HepG2 (cell line): Measurements from ENCODE around the gene GSTM2. TPM values are rescaled to one million over a fixed set of nuclear protein-coding genes. Genes with fewer than 3 reads are reported as not detected.

Source experiments
- BCL6 ChIP-seq: IDR thresholded peaks from 2 replicates; pipeline ENCODE4 v1.6.1; 2016; ENCODE audit warnings: missing genetic modification reagents, missing compliant biosample characterization
- GABPB1 ChIP-seq: IDR thresholded peaks from 2 replicates; pipeline ENCODE4 v1.6.1; 2016; ENCODE audit warnings: mild to moderate bottlenecking, missing genetic modification reagents, moderate library complexity, missing compliant biosample characterization
- RBFOX2 ChIP-seq: fragments of 200-400 bp; formaldehyde crosslinking; IDR thresholded peaks from 2 replicates; pipeline ENCODE4 v1.6.1; 2017; ENCODE audit warnings: low read depth, mild to moderate bottlenecking, low read length
- REL ChIP-seq: sonication (generic); formaldehyde crosslinking; conservative IDR thresholded peaks from 2 replicates; pipeline ENCODE4 v1.8.0; 2022; ENCODE audit warnings: mild to moderate bottlenecking, missing genetic modification reagents, moderate library complexity
- TFDP2 ChIP-seq: sonication (generic); formaldehyde crosslinking; IDR thresholded peaks from 2 replicates; pipeline ENCODE4 v1.4.0; 2020; ENCODE audit warnings: missing genetic modification reagents
- ZFP1 ChIP-seq: IDR thresholded peaks from 2 replicates; pipeline ENCODE4 v1.6.1; 2016
- ZMYM3 ChIP-seq: sonication (generic); formaldehyde crosslinking; IDR thresholded peaks from 2 replicates; pipeline ENCODE4 v1.5.1; 2020; ENCODE audit warnings: mild to moderate bottlenecking, missing genetic modification reagents
- ZNF207 ChIP-seq: fragments of 450-650 bp; IDR thresholded peaks from 2 replicates; pipeline ENCODE4 v1.6.1; 2016; ENCODE audit warnings: antibody characterized with exemption, borderline replicate concordance
- ZNF292 ChIP-seq: sonication (generic); formaldehyde crosslinking; IDR thresholded peaks from 2 replicates; pipeline ENCODE4 v1.8.1; 2022; ENCODE audit warnings: mild to moderate bottlenecking, low read depth, missing genetic modification reagents, borderline replicate concordance
- ZNF574 ChIP-seq: sonication (generic); formaldehyde crosslinking; IDR thresholded peaks from 2 replicates; pipeline ENCODE4 v1.4.0; 2020; ENCODE audit warnings: missing genetic modification reagents
- ZNF607 ChIP-seq: sonication (generic); formaldehyde crosslinking; IDR thresholded peaks from 2 replicates; pipeline ENCODE4 v1.5.1; 2020; ENCODE audit warnings: missing genetic modification reagents, mild to moderate bottlenecking, borderline replicate concordance
- polyA plus RNA-seq, 8 experiments: library from polyadenylated mRNA; depleted of rRNA in 3 of 8; stranded (reverse) in 7 of 8; unstranded in 1 of 8; fragments of >200 nt; fragmentation: Illumina TruSeq in 4 of 8; extraction: Trizol in 4 of 8; gene quantifications; 2 replicates each; pipeline versions ENCODE4 v1.2.1 to v1.2.3, GENCODE V29; 2011 to 2016; ENCODE audit warnings: low read depth in 4 of 8, missing spikeins in 1 of 8, mixed read lengths in 1 of 8; ENCODE audit not compliant: insufficient read depth in 1 of 8
- total RNA-seq, 5 experiments: library from RNA; depleted of rRNA; stranded (reverse); fragments of >200 nt; fragmentation: Illumina TruSeq; extraction: Trizol; gene quantifications; 2 replicates each; pipeline ENCODE4 v1.2.3, GENCODE V29; 2016; ENCODE audit warnings: low read depth in 1 of 5

The GSTM2 gene
- total and polyA plus RNA-seq, 2 of the 13 experiments (the other 11 are each of a cell fraction or from before 2014, with no cell fraction given): 7.0 to 15.0 TPM

DNA sequence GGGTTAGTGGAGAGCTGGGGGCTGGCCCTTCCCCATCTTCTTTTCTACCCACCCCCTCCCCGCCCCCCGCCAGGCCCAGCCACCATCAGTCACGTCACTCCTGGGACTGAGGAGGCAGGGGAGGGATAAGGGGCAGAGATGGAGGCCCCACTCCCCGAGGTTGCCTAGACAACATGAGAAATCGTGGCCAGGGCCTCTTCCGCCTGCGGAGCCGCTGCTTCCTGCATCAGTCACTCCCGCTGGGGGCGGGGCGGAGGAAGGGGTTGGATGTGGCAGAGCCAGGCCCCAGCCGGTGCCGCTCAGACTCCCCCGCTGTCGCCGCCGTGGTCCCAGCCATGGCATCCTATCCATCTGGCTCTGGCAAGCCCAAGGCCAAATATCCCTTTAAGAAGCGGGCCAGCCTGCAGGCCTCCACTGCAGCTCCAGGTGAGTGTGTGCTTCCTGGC lies 47.0 kb upstream of the GSTM2 start (continued):
- TF ChIP-seq REL (CRISPR knock-in tag): no peak
- no peak for TF ChIP-seq ZFP1 (CRISPR knock-in tag)
- TF ChIP-seq ZNF607 (CRISPR knock-in tag): no peak
- peak; percentile 20; the same call in 1 of the 2 replicates for TF ChIP-seq BCL6 (CRISPR knock-in tag)
- no peak for TF ChIP-seq ZNF207
- TF ChIP-seq GABPB1 (CRISPR knock-in tag): peak; percentile 85
- no peak for TF ChIP-seq ZMYM3
- TF ChIP-seq TFDP2 (CRISPR knock-in tag): 0 out of 2 replicates have a peak, but pooled peaks have one; percentile 18
- peak; percentile 65 for TF ChIP-seq RBFOX2
- TF ChIP-seq ZNF574 (CRISPR knock-in tag): peak; percentile 44; the same call in 1 of the 2 replicates
- no peak for TF ChIP-seq ZNF292 (CRISPR knock-in tag)
